OCI-LY3 (cell line): ENCODE results near the gene ATP4B.

Experiments used
- H2AFZ ChIP-seq: fragments of 200-600, 300-600 bp; shearing (Covaris generic); 2 replicates; pipeline ENCODE4 v1.6.0; 2014; ENCODE audit warnings: antibody characterized with exemption, low read depth, low read length
- H3K27ac ChIP-seq: fragments of 200-600, 300-600 bp; sonication (generic); 2 replicates; pipeline ENCODE4 v1.5.1; 2014; ENCODE audit warnings: mild to moderate bottlenecking, low read length, moderate library complexity, mixed read lengths
- H3K27me3 ChIP-seq: fragments of 200-600, 300-600 bp; sonication (generic); 2 replicates; pipeline ENCODE4 v1.6.1; 2014; ENCODE audit warnings: low read depth, low read length, mixed read lengths
- H3K36me3 ChIP-seq: fragments of 200-600, 300-600 bp; sonication (generic); replicated peaks from 2 replicates; pipeline ENCODE3; 2014; ENCODE audit warnings: low read depth, low read length, mixed read lengths
- H3K4me1 ChIP-seq: fragments of 300-600, 200-600 bp; sonication (generic); 2 replicates; pipeline ENCODE4 v1.6.1; 2014; ENCODE audit warnings: low read length, mixed read lengths
- H3K4me2 ChIP-seq: fragments of 200-600, 300-600 bp; sonication (generic); 2 replicates; pipeline ENCODE4 v1.6.1; 2014; ENCODE audit warnings: low read length, mixed read lengths
- H3K4me3 ChIP-seq: fragments of 300-600, 200-600 bp; sonication (generic); 2 replicates; pipeline ENCODE4 v1.5.1; 2014; ENCODE audit warnings: antibody characterized with exemption, mild to moderate bottlenecking, low read length, moderate library complexity
- H3K79me2 ChIP-seq: fragments of 300-600, 200-600 bp; shearing (Covaris generic); 2 replicates; pipeline ENCODE4 v1.6.1; 2014; ENCODE audit warnings: mild to moderate bottlenecking, low read length, mixed read lengths
- H3K9ac ChIP-seq: fragments of 300-600, 200-600 bp; shearing (Covaris generic); 2 replicates; pipeline ENCODE4 v1.6.0; 2014; ENCODE audit warnings: mild to moderate bottlenecking, low read length, moderate library complexity
- H3K9me3 ChIP-seq: fragments of 200-600, 300-600 bp; shearing (Covaris generic); 2 replicates; pipeline ENCODE4 v1.6.1; 2014; ENCODE audit warnings: low read length, mixed read lengths; ENCODE audit not compliant: insufficient read depth
- H4K20me1 ChIP-seq: fragments of 200-600, 300-600 bp; sonication (generic); 2 replicates; pipeline ENCODE4 v1.6.1; 2016; ENCODE audit warnings: low read length, mixed read lengths; ENCODE audit not compliant: insufficient read depth
- EZH2phosphoT487 ChIP-seq: fragments of 200-600 bp; shearing (Covaris generic); IDR thresholded peaks from 2 replicates; pipeline ENCODE4 v1.6.1; 2018; ENCODE audit warnings: antibody characterized with exemption, mixed run types, low read depth
- TF ChIP-seq, protein P1 (sequence below): fragments of 200-600, 300-600 bp; sonication (generic); IDR thresholded peaks from 2 replicates; pipeline ENCODE4 v1.5.1; 2014; ENCODE audit warnings: antibody characterized with exemption, low read length, low read depth

ATP4B gene

GRCh38 chr13:113667771-113668490 lies 9.9 kb upstream of the ATP4B start:
- no peaks in the 10 kb centered on the region for H3K79me2 ChIP-seq
- no peaks in the 10 kb centered on the region for H3K9me3 ChIP-seq
- H3K36me3 ChIP-seq = no peaks in the 10 kb centered on the region
- H3K9ac ChIP-seq = no peak overlapping the region
- no peaks in the 10 kb centered on the region for H4K20me1 ChIP-seq
- H3K4me1 ChIP-seq = no peaks in the 10 kb centered on the region
- no peak overlapping the region for H3K4me3 ChIP-seq
- H2AFZ ChIP-seq = no peak overlapping the region
- no peak for TF ChIP-seq EZH2phosphoT487
- TF ChIP-seq, protein P1, sequence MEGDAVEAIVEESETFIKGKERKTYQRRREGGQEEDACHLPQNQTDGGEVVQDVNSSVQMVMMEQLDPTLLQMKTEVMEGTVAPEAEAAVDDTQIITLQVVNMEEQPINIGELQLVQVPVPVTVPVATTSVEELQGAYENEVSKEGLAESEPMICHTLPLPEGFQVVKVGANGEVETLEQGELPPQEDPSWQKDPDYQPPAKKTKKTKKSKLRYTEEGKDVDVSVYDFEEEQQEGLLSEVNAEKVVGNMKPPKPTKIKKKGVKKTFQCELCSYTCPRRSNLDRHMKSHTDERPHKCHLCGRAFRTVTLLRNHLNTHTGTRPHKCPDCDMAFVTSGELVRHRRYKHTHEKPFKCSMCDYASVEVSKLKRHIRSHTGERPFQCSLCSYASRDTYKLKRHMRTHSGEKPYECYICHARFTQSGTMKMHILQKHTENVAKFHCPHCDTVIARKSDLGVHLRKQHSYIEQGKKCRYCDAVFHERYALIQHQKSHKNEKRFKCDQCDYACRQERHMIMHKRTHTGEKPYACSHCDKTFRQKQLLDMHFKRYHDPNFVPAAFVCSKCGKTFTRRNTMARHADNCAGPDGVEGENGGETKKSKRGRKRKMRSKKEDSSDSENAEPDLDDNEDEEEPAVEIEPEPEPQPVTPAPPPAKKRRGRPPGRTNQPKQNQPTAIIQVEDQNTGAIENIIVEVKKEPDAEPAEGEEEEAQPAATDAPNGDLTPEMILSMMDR = no peak
- no peak overlapping the region for H3K4me2 ChIP-seq
- no peak overlapping the region for H3K27ac ChIP-seq
- no peaks in the 10 kb centered on the region for H3K27me3 ChIP-seq

- no peak within 1 kb of the TSS for H3K27ac ChIP-seq
- TF ChIP-seq, protein P1 = no peak
- no peak for TF ChIP-seq EZH2phosphoT487
- H2AFZ ChIP-seq = no peak within 1 kb of the TSS
- no peaks in the 10 kb centered on the region for H4K20me1 ChIP-seq
- no peak within 1 kb of the TSS for H3K9ac ChIP-seq
- no peaks in the 10 kb centered on the region for H3K9me3 ChIP-seq
- H3K4me3 ChIP-seq = no peak within 1 kb of the TSS
- H3K4me1 ChIP-seq = no peaks in the 10 kb centered on the region
- no peak within 1 kb of the TSS for H3K4me2 ChIP-seq
- H3K79me2 ChIP-seq = no peaks in the 10 kb centered on the region
- H3K27me3 ChIP-seq = no peaks in the 10 kb centered on the region; the same call in 1 of the 2 replicates
- no peaks in the 10 kb centered on the region for H3K36me3 ChIP-seq
Observed at GRCh38 chr13:113666951-113667701, 9.1 kb upstream of the ATP4B start, which contains the start of gene GRK1. TSS of gene GRK1 (plus strand) at chr13:113667219. CDS start at chr13:113667387, 168 bp downstream.

DNA sequence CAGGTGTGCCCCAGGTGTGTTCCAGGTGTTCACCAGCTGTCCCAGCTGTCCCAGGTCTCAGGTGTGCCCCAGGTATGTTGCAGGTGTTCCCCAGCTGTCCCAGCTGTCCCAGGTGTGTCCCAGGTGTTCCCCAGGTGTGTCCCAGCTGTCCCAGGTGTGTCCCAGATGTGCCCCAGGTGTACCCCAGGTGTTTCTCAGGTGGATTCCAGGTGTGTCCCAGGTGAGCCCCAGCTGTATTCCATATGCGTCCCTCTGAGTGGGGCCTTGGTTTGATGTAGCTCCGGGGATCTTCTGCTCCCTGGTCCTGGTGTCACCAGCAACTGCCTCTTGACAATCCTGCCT lies 8.3 kb upstream of the ATP4B start:
- H3K9ac ChIP-seq = no peak overlapping the region
- H4K20me1 ChIP-seq = no peaks in the 10 kb centered on the region
- H2AFZ ChIP-seq = no peak overlapping the region
- H3K9me3 ChIP-seq = peaks cover 1% of the 10 kb centered on the region; the same call in 1 of the 2 replicates
- no peaks in the 10 kb centered on the region for H3K4me1 ChIP-seq
- no peak overlapping the region for H3K4me2 ChIP-seq
- TF ChIP-seq EZH2phosphoT487 = no peak
- TF ChIP-seq, protein P1 = no peak
- no peaks in the 10 kb centered on the region for H3K79me2 ChIP-seq
- no peaks in the 10 kb centered on the region; the same call in 1 of the 2 replicates for H3K27me3 ChIP-seq
- no peak overlapping the region for H3K4me3 ChIP-seq
- no peak overlapping the region for H3K27ac ChIP-seq
- H3K36me3 ChIP-seq = no peaks in the 10 kb centered on the region

DNA sequence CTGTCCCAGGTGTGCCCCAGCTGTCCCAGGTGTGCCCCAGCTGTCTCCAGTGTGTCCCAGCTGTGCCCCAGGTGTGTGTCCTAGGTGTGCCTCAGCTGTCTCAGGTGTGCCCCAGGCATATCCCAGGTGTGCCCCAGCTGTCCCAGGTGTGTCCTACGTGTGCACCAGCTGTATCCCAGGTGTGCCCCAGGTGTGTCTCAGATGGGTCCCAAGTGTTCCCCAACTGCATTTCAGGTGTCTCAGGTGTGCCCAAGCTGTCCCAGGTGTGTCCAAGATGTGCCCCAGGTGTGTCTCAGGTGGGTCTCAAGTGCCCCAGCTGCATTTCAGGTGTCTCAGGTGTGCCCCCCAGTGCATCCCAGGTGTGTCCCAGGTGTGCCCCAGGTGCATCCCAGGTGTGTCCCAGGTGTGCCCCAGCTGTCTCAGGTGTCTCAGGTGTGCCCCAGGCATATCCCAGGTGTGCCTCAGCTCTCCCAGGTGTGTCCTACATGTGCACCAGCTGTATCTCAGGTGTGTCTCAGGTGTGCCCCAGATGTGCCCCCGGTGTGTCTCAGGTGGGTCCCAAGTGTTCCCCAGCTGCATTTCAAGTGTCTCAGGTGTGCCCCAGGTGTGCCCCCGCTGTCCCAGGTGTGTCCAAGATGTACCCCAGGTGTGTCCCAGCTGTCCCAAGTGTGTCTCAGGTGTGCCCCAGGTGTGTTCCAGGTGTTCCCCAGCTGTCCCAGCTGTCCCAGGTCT lies 7.8 kb upstream of the ATP4B start:
- Histone ChIP-seq H2AFZ (no peak overlapping the region), H3K4me2 (no peak overlapping the region), H3K4me3 (no peak overlapping the region), H3K4me1 (no peaks in the 10 kb centered on the region), H3K36me3 (no peaks in the 10 kb centered on the region), H3K9ac (no peak overlapping the region), H4K20me1 (no peaks in the 10 kb centered on the region), H3K27ac (no peak overlapping the region), H3K79me2 (no peaks in the 10 kb centered on the region), H3K27me3 (peaks cover 2% of the 10 kb centered on the region; the same call in 1 of the 2 replicates), H3K9me3 (peaks cover 3% of the 10 kb centered on the region; the same call in 1 of the 2 replicates)
- TF ChIP-seq, protein P1 = no peak
- TF ChIP-seq EZH2phosphoT487 = no peak
